ENCODE data around the gene NTHL1.

Gene NTHL1

GRCh38 chr16:2092256-2092620 is 44.6 kb upstream of the NTHL1 start:
- no peak for DNase-seq (ENCODE audit: low spot score)
- Histone ChIP-seq H3K27ac (no peak overlapping the region), H3K4me3 (no peak overlapping the region)
- TF ChIP-seq, protein P1, sequence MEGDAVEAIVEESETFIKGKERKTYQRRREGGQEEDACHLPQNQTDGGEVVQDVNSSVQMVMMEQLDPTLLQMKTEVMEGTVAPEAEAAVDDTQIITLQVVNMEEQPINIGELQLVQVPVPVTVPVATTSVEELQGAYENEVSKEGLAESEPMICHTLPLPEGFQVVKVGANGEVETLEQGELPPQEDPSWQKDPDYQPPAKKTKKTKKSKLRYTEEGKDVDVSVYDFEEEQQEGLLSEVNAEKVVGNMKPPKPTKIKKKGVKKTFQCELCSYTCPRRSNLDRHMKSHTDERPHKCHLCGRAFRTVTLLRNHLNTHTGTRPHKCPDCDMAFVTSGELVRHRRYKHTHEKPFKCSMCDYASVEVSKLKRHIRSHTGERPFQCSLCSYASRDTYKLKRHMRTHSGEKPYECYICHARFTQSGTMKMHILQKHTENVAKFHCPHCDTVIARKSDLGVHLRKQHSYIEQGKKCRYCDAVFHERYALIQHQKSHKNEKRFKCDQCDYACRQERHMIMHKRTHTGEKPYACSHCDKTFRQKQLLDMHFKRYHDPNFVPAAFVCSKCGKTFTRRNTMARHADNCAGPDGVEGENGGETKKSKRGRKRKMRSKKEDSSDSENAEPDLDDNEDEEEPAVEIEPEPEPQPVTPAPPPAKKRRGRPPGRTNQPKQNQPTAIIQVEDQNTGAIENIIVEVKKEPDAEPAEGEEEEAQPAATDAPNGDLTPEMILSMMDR (IDR thresholded peaks at IDR 0.05): no peak

DNA sequence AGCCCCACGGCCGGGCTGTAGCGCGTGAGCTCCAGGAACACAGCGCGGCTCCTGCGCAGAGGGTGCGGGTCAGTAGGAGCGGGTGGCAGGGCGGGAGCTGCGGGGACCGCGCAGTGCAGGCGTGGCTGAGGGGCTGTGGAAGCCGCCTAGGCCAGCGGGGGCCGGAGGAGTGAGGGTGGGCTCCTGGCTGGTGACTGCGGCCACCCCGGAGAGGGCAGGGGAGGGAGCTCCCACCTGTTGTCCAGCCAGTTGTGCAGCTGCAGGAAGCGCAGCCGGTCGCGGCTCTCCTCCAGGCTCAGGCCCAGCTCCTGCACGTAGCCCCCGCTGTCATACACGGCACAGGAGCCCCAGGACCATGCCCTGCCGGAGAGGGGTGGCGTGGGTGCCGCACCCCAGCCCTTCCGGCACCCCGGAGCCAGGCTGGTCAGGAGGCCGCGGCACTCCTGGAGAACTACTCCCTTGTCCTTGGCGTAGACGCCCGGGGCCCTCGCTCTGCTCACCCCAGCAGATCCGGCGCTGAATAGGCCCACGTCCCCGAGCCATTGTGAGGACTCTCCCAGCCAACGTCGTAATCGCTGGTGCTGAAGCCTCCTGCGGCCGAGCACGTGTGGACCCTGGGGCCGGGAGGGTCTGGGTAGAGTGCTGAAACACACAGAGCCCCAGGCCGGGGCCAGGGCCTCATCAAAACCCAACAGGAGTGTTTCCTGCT is 44.1 kb upstream of the NTHL1 start:
- TF ChIP-seq, protein P1 (IDR thresholded peaks at IDR 0.05): no peak
- DNase-seq (ENCODE audit: low spot score): no peak

DNA sequence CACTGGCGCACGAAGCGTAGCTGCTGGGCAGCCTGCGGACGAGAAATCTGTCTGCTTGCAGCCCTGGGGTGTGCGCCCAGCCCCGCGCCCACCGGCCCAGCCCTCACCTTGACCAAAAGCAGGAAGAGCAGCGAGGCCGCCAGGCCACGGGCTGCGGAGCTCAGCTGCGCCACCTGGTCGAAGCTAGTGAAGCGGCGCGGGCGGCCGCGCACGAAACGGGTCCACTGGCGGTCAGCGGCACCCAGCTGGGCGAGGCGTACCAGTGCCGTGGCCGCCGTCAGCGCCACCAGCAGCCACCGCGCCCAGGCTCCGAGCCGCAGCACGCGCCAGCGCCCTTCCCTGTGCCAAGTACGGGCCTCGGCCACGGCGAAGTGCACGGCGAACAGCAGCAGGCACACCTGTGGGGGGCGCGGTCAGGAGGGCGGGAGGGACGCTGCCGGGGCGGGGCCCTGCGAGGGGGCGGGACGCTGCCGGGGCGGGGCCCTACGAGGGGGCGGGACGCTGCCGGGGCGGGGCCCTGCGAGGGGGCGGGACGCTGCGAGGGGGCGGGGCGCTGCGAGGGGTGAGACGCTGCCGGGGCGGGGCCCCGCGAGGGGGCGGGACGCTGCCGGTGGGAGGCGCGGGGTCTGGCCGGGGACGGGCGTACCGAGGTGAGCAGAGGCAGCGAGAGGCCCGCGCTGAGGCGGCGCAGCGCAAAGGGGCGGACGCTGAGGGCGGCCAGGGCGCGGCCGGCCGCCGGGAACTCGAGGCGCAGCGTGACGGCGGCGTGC is 43.3 kb upstream of the NTHL1 start:
- no peak for DNase-seq (ENCODE audit: low spot score)
- TF ChIP-seq, protein P1 (IDR thresholded peaks at IDR 0.05): no peak
- Histone ChIP-seq H3K27ac (peak overlapping the region in 1 of 2 donors; percentile 31), H3K4me3 (no peak overlapping the region)

More for the DNA sequence above, 44.1 kb upstream of the NTHL1 start:
- Histone ChIP-seq H3K4me3 (no peak overlapping the region), H3K27ac (peak overlapping the region in 1 of 2 donors; percentile 31)

GRCh38 chr16:2090481-2090776 is 42.8 kb upstream of the NTHL1 start:
- TF ChIP-seq, protein P1 (IDR thresholded peaks at IDR 0.05): no peak
- H3K4me3 ChIP-seq: no peak overlapping the region
- no peak for DNase-seq (ENCODE audit: low spot score)
- no peak overlapping the region for H3K27ac ChIP-seq

GRCh38 chr16:2089706-2090480 is 42.3 kb upstream of the NTHL1 start:
- DNase-seq (ENCODE audit: low spot score): no peak
- TF ChIP-seq, protein P1 (IDR thresholded peaks at IDR 0.05): no peak
- no peak overlapping the region for H3K27ac ChIP-seq
- no peak overlapping the region for H3K4me3 ChIP-seq

GRCh38 chr16:2088759-2089358 is 41.2 kb upstream of the NTHL1 start:
- Histone ChIP-seq H3K4me3 (no peak overlapping the region), H3K27ac (no peak overlapping the region)
- DNase-seq (ENCODE audit: low spot score): no peak
- TF ChIP-seq, protein P1 (IDR thresholded peaks at IDR 0.05): no peak
